ENCODE measurements around the gene GAS7. TPM values are rescaled to one million over a fixed set of nuclear protein-coding genes. Genes with fewer than 3 reads are reported as not detected.

Gene GAS7
- total and polyA plus RNA-seq, 2 experiments from 2014 or later, result 1.9 to 10.7 TPM

GRCh38 chr17:10192972-10193371, 5.4 kb downstream of the GAS7 start (continued):
- TF ChIP-seq REST (IDR thresholded peaks at IDR 0.05; ENCODE audit: unreplicated experiment), result no peak
- no peak for TF ChIP-seq ZNF331 (CRISPR knock-in tag; IDR thresholded peaks at IDR 0.05; ENCODE audit: low read depth)
- no peak for TF ChIP-seq STAT1 (IDR thresholded peaks at IDR 0.05; ENCODE audit: unreplicated experiment)

- Histone ChIP-seq H3K4me3 (no peak overlapping the region), H3F3A (replicated peaks; ENCODE audit: low read depth) (no peaks in the 10 kb centered on the region), H3K79me2 (replicated peaks; ENCODE audit: insufficient read depth) (no peaks in the 10 kb centered on the region), H3K36me3 (ENCODE audit: insufficient read depth) (no peaks in the 10 kb centered on the region; the same call in 1 of the 2 replicates), H3K27me3 (ENCODE audit: insufficient read depth) (peaks cover 14% of the 10 kb centered on the region), H3K4me2 (no peak overlapping the region), H3K4me1 (ENCODE audit: insufficient read depth) (no peaks in the 10 kb centered on the region), H3K9me2 (ENCODE audit: insufficient read depth) (no peaks in the 10 kb centered on the region), H4K20me1 (replicated peaks; ENCODE audit: insufficient read depth) (no peaks in the 10 kb centered on the region), H2AFZ (no peak overlapping the region), H3K27ac (ENCODE audit: low read depth) (no peak overlapping the region)
- Mint-ChIP-seq H3K36me3 (ENCODE audit: low read depth) (peaks cover 18% of the 10 kb centered on the region), H3K4me3 (no peak overlapping the region), H3K4me1 (peaks cover 11% of the 10 kb centered on the region), H3K9me3 (peaks cover 24% of the 10 kb centered on the region), H3K27me3 (ENCODE audit: insufficient read depth, low read depth, poor library complexity) (peaks cover 18% of the 10 kb centered on the region), H3K27ac (no peak overlapping the region)
- TF ChIP-seq CREB1 (CRISPR knock-in tag; IDR thresholded peaks at IDR 0.05; ENCODE audit: low read depth), result no peak
- TF ChIP-seq ZNF462 (CRISPR knock-in tag; IDR thresholded peaks at IDR 0.05), result no peak
- ATAC-seq, result no peak
- DNase-seq (ENCODE audit: low spot score), result no peak
These were observed 5.9 kb downstream of the GAS7 start for GRCh38 chr17:10192461-10192860.
